ENCODE results near the gene CMSS1.

- TF ChIP-seq CTCF (IDR thresholded peaks at IDR 0.05) (no peak), REST (IDR thresholded peaks at IDR 0.05; ENCODE audit: insufficient read depth in 1 of 2, low read depth in 2 of 2, low read length in 1 of 2) (no peak)
Measured at GRCh38 chr3:99883138-99883461, 65.4 kb downstream of the CMSS1 start.
